ENCODE measurements around the gene GNL1.

DNA sequence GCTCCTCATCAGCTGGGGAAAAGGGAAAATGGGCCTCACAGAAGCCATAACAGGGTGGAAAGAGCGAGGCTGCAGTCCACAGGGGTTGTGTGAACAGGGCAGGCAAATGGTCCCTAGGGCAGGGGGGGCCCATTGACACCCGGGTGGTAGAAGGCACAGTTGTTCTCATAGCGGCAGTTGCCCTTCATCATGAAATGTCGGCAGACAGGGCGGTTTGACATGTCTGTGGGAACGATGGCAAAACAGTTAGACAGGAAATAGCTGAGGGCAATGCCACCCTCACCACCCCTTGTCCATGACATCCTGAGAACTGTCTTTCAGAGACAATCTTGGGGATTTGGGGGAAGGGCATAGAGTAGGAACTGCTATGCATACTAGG is 45.1 kb upstream of the GNL1 start:
- TF ChIP-seq, protein P1, sequence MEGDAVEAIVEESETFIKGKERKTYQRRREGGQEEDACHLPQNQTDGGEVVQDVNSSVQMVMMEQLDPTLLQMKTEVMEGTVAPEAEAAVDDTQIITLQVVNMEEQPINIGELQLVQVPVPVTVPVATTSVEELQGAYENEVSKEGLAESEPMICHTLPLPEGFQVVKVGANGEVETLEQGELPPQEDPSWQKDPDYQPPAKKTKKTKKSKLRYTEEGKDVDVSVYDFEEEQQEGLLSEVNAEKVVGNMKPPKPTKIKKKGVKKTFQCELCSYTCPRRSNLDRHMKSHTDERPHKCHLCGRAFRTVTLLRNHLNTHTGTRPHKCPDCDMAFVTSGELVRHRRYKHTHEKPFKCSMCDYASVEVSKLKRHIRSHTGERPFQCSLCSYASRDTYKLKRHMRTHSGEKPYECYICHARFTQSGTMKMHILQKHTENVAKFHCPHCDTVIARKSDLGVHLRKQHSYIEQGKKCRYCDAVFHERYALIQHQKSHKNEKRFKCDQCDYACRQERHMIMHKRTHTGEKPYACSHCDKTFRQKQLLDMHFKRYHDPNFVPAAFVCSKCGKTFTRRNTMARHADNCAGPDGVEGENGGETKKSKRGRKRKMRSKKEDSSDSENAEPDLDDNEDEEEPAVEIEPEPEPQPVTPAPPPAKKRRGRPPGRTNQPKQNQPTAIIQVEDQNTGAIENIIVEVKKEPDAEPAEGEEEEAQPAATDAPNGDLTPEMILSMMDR (conservative IDR thresholded peaks at IDR 0.05; ENCODE audit: low read depth in 2 of 2): no peak
- TF ChIP-seq EZH2 (IDR thresholded peaks at IDR 0.05; ENCODE audit: low read depth, unreplicated experiment) (no peak), POLR2AphosphoS5 (IDR thresholded peaks at IDR 0.05; ENCODE audit: low read depth) (no peak), ZNF462 (CRISPR knock-in tag; IDR thresholded peaks at IDR 0.05) (no peak), CREB1 (CRISPR knock-in tag; IDR thresholded peaks at IDR 0.05; ENCODE audit: low read depth) (no peak), EZH2phosphoT487 (IDR thresholded peaks at IDR 0.05; ENCODE audit: unreplicated experiment) (no peak), ZNF114 (CRISPR knock-in tag; IDR thresholded peaks at IDR 0.05) (no peak)
- TF ChIP-seq, protein P2, sequence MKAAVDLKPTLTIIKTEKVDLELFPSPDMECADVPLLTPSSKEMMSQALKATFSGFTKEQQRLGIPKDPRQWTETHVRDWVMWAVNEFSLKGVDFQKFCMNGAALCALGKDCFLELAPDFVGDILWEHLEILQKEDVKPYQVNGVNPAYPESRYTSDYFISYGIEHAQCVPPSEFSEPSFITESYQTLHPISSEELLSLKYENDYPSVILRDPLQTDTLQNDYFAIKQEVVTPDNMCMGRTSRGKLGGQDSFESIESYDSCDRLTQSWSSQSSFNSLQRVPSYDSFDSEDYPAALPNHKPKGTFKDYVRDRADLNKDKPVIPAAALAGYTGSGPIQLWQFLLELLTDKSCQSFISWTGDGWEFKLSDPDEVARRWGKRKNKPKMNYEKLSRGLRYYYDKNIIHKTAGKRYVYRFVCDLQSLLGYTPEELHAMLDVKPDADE (IDR thresholded peaks at IDR 0.05): no peak
- TF ChIP-seq, protein P3, sequence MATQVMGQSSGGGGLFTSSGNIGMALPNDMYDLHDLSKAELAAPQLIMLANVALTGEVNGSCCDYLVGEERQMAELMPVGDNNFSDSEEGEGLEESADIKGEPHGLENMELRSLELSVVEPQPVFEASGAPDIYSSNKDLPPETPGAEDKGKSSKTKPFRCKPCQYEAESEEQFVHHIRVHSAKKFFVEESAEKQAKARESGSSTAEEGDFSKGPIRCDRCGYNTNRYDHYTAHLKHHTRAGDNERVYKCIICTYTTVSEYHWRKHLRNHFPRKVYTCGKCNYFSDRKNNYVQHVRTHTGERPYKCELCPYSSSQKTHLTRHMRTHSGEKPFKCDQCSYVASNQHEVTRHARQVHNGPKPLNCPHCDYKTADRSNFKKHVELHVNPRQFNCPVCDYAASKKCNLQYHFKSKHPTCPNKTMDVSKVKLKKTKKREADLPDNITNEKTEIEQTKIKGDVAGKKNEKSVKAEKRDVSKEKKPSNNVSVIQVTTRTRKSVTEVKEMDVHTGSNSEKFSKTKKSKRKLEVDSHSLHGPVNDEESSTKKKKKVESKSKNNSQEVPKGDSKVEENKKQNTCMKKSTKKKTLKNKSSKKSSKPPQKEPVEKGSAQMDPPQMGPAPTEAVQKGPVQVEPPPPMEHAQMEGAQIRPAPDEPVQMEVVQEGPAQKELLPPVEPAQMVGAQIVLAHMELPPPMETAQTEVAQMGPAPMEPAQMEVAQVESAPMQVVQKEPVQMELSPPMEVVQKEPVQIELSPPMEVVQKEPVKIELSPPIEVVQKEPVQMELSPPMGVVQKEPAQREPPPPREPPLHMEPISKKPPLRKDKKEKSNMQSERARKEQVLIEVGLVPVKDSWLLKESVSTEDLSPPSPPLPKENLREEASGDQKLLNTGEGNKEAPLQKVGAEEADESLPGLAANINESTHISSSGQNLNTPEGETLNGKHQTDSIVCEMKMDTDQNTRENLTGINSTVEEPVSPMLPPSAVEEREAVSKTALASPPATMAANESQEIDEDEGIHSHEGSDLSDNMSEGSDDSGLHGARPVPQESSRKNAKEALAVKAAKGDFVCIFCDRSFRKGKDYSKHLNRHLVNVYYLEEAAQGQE (IDR thresholded peaks at IDR 0.05; ENCODE audit: unreplicated experiment): no peak
